ENCODE data around the gene GPC2. TPM values are rescaled to one million over a fixed set of nuclear protein-coding genes. Genes with fewer than 3 reads are reported as not detected.
A peak's percentile ranks its signal among the peaks of the same experiment; 100 is the strongest.
"Not testable (repeated sequence)": the region's sequence is repeated elsewhere in the genome, so short reads cannot be mapped to it uniquely, and the experiment has no call there.

The GPC2 gene, protein sequence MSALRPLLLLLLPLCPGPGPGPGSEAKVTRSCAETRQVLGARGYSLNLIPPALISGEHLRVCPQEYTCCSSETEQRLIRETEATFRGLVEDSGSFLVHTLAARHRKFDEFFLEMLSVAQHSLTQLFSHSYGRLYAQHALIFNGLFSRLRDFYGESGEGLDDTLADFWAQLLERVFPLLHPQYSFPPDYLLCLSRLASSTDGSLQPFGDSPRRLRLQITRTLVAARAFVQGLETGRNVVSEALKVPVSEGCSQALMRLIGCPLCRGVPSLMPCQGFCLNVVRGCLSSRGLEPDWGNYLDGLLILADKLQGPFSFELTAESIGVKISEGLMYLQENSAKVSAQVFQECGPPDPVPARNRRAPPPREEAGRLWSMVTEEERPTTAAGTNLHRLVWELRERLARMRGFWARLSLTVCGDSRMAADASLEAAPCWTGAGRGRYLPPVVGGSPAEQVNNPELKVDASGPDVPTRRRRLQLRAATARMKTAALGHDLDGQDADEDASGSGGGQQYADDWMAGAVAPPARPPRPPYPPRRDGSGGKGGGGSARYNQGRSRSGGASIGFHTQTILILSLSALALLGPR
- 49.8 to 50.6 TPM (median 50.0 TPM) in 3 replicates for total RNA-seq

DNA sequence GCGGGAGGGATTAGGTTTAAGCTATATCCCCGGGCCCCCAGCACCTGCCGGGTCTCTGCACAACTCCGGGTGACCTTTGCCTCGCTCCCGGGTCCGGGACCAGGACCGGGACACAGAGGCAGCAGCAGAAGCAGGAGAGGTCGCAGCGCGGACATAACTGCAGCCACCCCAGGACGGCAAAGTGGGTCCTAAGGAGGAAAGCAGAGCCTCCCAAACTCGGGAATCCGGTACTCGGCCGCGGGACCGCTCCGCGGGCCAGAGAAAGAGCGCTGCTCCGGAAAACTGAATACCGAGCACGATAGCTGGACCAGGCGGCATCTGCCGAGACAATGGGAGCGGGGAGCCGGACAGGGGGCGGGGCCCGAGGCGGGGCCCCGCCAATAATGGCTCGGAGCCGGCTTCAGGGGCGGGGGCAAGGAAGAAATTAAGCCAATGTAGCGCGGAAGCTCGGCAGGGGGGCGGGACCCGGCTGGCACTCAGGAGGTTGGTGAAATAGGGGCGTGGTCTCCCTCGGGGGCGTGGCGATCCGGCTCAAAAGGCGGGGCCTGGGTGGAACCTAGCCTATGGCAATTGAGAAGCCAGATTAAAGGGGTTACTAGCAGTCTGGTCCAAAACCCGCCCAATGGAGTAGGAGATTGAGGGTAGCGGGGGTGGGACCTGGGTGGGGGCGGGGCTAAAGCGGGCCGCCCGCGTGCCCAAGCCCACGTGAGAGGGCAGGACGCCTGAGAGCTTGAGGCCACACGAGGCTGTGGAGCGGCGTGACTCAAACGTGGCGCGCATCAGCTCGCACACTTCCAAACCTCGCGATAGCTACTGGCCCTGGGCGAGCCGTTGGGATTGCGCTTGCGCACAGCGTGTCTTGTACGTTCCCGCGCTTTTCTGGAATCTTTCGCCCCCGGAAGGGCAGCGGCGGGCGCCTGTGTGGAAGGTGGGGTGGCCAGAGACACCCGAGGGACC lies at the start of gene GPC2, which contains the start of gene STAG3:
Gene GPC2 (minus strand): TSS at position 337 of the 957 bp plus-strand sequence. CDS start 182 bp downstream, at position 155.
Gene STAG3 (plus strand): TSS at position 874 of the 957 bp plus-strand sequence. CDS start 2,639 bp downstream, outside the sequence.
- Mint-ChIP-seq H3K36me3 (peaks cover 14% of the 10 kb centered on the region), H3K27ac (no peak within 1 kb of the TSS), H3K4me1 (peaks cover 15% of the 10 kb centered on the region), H3K27me3 (ENCODE audit: low read depth) (peaks cover 11% of the 10 kb centered on the region), H3K4me3 (peak within 1 kb of the TSS; percentile 90), H3K9me3 (no peaks in the 10 kb centered on the region)
- peak; percentile 94 to 98 for DNase-seq (ENCODE audit: low spot score in 2 of 2, unreplicated experiment in 2 of 2)
- TF ChIP-seq, protein P1, sequence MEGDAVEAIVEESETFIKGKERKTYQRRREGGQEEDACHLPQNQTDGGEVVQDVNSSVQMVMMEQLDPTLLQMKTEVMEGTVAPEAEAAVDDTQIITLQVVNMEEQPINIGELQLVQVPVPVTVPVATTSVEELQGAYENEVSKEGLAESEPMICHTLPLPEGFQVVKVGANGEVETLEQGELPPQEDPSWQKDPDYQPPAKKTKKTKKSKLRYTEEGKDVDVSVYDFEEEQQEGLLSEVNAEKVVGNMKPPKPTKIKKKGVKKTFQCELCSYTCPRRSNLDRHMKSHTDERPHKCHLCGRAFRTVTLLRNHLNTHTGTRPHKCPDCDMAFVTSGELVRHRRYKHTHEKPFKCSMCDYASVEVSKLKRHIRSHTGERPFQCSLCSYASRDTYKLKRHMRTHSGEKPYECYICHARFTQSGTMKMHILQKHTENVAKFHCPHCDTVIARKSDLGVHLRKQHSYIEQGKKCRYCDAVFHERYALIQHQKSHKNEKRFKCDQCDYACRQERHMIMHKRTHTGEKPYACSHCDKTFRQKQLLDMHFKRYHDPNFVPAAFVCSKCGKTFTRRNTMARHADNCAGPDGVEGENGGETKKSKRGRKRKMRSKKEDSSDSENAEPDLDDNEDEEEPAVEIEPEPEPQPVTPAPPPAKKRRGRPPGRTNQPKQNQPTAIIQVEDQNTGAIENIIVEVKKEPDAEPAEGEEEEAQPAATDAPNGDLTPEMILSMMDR (IDR thresholded peaks at IDR 0.05; ENCODE audit: unreplicated experiment), result no peak

DNA sequence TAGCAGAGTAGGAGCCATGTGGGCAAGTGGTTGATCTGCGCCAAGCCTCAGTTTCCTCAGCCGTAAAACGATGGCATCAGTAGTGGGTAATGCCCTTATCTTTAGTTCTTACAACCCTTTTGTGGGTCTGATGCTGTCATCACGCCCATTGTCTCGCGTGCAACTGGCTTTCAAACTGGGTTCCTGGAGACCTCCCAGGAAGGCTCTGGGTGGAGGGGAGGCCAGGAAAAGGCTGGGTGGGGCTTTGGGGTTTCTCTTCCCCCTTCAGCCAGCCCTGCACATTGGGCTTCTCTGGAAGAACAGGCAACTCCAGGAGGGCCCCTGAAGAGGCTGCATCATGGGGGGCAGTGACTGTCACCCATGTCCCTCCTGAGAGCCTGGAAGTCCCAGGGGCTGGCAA lies 47.7 kb upstream of the GPC2 start:
- not testable (repeated sequence) for H3K9me3 Mint-ChIP-seq; DNase-seq (ENCODE audit: low spot score in 2 of 2, unreplicated experiment in 2 of 2); H3K4me1 Mint-ChIP-seq; H3K27me3 Mint-ChIP-seq (ENCODE audit: low read depth); H3K27ac Mint-ChIP-seq; H3K36me3 Mint-ChIP-seq; H3K4me3 Mint-ChIP-seq

DNA sequence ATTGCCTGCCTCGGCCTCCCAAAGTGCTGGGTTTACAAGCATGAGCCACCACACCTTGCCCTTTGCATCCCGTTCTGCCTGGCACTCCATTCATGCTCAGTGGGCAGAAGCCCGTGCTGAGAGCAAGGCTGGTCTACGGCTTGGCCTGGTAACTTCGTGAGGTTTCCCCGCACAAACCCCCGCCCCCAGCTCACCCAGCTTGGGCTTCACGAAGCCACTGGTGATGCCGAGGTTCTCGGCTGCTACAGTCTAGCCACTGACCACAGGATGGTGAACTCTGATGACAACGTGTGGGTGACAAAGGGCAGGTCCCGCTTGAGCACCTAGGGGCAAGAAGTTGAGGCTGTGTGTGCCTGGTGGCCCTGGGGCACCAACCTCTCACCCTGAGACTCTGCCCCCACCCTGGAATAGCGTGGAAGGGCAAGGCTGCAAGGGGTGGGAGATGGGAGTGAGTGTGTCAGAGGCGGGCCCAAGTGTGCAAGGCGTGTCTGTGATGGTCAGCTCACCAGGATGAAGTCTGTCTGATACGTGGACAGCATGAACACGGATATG lies 46.3 kb upstream of the GPC2 start:
- not testable (repeated sequence) for H3K36me3 Mint-ChIP-seq; DNase-seq (ENCODE audit: low spot score in 2 of 2, unreplicated experiment in 2 of 2); H3K9me3 Mint-ChIP-seq; H3K27ac Mint-ChIP-seq; H3K4me3 Mint-ChIP-seq; H3K27me3 Mint-ChIP-seq (ENCODE audit: low read depth); H3K4me1 Mint-ChIP-seq

DNA sequence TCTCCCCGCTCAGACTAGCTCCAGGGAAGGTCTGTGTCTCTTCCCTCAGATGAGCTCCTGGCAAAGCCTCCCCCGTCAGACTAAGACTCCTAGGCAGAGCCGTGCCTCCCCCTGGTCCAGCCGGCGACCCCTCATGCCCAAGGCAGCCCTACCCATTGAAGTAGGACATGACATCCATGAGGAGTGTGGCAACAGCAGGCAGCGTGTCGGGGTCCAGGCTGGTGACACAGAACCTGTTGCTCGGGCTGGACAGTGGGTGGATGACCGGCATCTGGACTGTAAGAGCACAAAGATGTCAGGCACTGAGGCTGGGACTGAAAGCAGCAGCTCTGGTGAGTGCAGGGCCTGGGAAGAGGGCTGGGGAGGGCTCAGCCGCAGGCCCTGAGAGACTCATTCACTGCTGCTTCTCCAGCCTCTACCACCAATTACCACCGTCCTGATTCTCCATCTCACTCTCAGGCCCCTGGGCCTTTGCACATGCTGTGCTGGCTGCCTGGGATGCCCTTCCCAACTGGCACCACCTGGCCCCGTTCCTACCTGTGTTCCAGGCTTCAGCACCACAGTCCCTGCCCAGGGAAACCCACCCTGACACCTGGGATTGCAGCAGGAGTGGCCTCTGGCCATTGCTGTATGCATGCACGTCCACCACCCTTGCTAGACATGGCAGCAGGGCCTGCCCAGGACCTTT lies 45.4 kb upstream of the GPC2 start:
- Mint-ChIP-seq H3K9me3 (no peaks in the 10 kb centered on the region), H3K36me3 (peaks cover 3% of the 10 kb centered on the region), H3K27ac (no peak overlapping the region), H3K4me3 (no peak overlapping the region), H3K4me1 (no peaks in the 10 kb centered on the region), H3K27me3 (ENCODE audit: low read depth) (no peaks in the 10 kb centered on the region)
- no peak for DNase-seq (ENCODE audit: low spot score in 2 of 2, unreplicated experiment in 2 of 2)
- TF ChIP-seq, protein P1 (IDR thresholded peaks at IDR 0.05; ENCODE audit: unreplicated experiment), result no peak

DNA sequence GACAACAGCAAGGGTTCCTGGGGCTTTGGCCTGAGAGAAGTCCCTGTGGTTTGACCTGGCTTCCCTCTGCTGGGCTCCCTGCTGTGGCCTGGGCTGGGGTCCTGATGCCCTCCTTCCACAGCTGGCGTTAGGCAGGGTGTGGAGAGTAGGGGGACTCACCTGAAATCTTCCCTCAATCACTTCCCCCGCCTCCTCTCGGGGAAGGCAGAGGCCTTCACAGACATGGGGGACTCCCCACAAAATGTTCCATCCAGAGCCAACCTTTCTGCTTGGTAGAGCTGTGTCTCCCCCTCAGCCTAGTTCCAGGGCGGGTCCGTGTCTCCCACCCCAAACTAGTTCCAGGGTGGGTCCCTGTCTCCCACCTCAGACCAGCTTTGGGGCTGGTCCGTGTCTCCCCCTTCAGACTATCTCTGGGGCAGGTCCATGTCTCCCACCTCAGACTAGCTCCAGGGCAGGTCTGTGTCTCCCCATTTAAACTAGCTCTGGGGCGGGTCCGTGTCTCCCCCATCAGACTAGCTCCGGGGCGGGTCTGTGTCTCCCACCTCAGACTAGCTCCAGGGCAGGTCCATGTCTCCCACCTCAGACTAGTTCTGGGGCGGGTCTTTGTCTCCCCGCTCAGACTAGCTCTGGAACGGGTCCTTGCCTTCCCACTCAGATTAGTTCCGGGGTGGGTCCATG lies 44.7 kb upstream of the GPC2 start:
- Mint-ChIP-seq H3K27ac (no peak overlapping the region), H3K27me3 (ENCODE audit: low read depth) (no peaks in the 10 kb centered on the region), H3K36me3 (peaks cover 3% of the 10 kb centered on the region), H3K9me3 (no peaks in the 10 kb centered on the region), H3K4me1 (no peaks in the 10 kb centered on the region), H3K4me3 (no peak overlapping the region)
- DNase-seq (ENCODE audit: low spot score in 2 of 2, unreplicated experiment in 2 of 2), result no peak
- TF ChIP-seq, protein P1 (IDR thresholded peaks at IDR 0.05; ENCODE audit: unreplicated experiment), result no peak

All from mesothelial cell of epicardium (in vitro differentiated cells).